Mesothelial cell of epicardium (in vitro differentiated cells): ENCODE measurements around the gene PIEZO2. TPM values are rescaled to one million over a fixed set of nuclear protein-coding genes. Genes with fewer than 3 reads are reported as not detected.

ENCODE experiments used
- DNase-seq, 2 experiments: peaks; one replicate each; pipeline ENCODE4 v3.0.0; 2021; ENCODE audit warnings: low spot score in 2 of 2; ENCODE audit not compliant: unreplicated experiment in 2 of 2
- H3K27ac Mint-ChIP-seq: 2 replicates; pipeline ENCODE4 v1.8.0; 2021; ENCODE audit warnings: mixed read lengths
- H3K27me3 Mint-ChIP-seq: 2 replicates; pipeline ENCODE4 v1.8.0; 2021; ENCODE audit warnings: low read depth, mixed read lengths
- H3K36me3 Mint-ChIP-seq: 2 replicates; pipeline ENCODE4 v1.8.0; 2021; ENCODE audit warnings: mixed read lengths
- H3K4me1 Mint-ChIP-seq: 2 replicates; pipeline ENCODE4 v1.8.0; 2021; ENCODE audit warnings: mixed read lengths
- H3K4me3 Mint-ChIP-seq: 2 replicates; pipeline ENCODE4 v1.8.0; 2021; ENCODE audit warnings: mild to moderate bottlenecking, moderate library complexity, mixed read lengths
- H3K9me3 Mint-ChIP-seq: 2 replicates; pipeline ENCODE4 v1.8.0; 2021; ENCODE audit warnings: mixed read lengths
- total RNA-seq: library from RNA; stranded (reverse); gene quantifications from 3 replicates; pipeline ENCODE4 v1.2.1, GENCODE V29; 2021
- TF ChIP-seq, protein P1 (sequence below): fragments of 200-600 bp; sonication (generic); IDR thresholded peaks from one replicate; pipeline ENCODE4 v1.5.0; 2021; ENCODE audit warnings: antibody characterized with exemption; ENCODE audit not compliant: unreplicated experiment

Gene PIEZO2
- total RNA-seq, 1 donor from 2014 or later, result 36.7 TPM

DNA sequence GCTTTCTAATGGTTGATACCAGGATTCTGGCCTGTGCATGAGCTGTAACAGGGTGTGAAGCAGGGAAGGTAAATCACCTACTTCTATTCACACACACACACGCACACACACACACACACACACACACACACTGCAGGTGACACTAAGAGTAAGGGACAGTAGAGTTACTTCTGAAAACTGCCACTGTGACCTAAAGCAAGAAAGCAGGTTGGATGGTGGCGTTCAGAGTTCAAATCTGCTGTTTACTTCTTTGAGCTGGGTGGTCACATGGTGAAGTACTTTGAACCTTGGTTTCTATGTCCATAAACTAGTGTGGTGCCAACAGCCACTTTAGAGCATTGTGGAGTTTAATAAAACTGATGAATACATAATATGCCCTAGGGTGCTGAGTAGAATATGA lies 248.0 kb downstream of the PIEZO2 start:
- H3K27ac Mint-ChIP-seq, result no peak overlapping the region
- no peaks in the 10 kb centered on the region for H3K9me3 Mint-ChIP-seq

DNA sequence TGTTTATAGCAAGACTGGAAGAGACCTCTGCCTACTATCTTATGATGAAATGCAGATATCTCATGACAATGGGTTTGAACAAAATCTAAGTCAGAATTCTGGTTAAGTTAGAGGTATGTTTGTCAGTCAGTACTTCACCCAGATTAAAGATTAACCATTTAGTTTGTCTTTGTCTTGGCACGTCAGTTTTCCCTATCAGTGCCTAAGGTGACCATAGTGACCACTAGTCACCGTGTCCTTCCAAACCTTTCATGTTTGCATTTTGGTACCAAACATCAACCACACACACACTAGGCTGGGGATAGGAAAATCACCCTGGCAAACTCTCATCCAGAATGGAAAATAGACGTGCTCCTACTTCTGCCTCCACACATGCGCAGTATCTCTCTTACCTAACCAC lies 248.9 kb downstream of the PIEZO2 start:
- Mint-ChIP-seq H3K27me3 (no peaks in the 10 kb centered on the region), H3K4me1 (peaks cover 18% of the 10 kb centered on the region), H3K27ac (no peak overlapping the region), H3K4me3 (no peak overlapping the region), H3K36me3 (peaks cover 2% of the 10 kb centered on the region), H3K9me3 (no peaks in the 10 kb centered on the region)
- DNase-seq, result no peak
- TF ChIP-seq, protein P1, sequence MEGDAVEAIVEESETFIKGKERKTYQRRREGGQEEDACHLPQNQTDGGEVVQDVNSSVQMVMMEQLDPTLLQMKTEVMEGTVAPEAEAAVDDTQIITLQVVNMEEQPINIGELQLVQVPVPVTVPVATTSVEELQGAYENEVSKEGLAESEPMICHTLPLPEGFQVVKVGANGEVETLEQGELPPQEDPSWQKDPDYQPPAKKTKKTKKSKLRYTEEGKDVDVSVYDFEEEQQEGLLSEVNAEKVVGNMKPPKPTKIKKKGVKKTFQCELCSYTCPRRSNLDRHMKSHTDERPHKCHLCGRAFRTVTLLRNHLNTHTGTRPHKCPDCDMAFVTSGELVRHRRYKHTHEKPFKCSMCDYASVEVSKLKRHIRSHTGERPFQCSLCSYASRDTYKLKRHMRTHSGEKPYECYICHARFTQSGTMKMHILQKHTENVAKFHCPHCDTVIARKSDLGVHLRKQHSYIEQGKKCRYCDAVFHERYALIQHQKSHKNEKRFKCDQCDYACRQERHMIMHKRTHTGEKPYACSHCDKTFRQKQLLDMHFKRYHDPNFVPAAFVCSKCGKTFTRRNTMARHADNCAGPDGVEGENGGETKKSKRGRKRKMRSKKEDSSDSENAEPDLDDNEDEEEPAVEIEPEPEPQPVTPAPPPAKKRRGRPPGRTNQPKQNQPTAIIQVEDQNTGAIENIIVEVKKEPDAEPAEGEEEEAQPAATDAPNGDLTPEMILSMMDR, result no peak

More for the DNA sequence above, 248.0 kb downstream of the PIEZO2 start:
- no peak overlapping the region for H3K4me3 Mint-ChIP-seq
- no peak for DNase-seq
- H3K4me1 Mint-ChIP-seq, result peaks cover 27% of the 10 kb centered on the region
- TF ChIP-seq, protein P1, result no peak
- no peaks in the 10 kb centered on the region for H3K27me3 Mint-ChIP-seq
- H3K36me3 Mint-ChIP-seq, result peaks cover 2% of the 10 kb centered on the region

DNA sequence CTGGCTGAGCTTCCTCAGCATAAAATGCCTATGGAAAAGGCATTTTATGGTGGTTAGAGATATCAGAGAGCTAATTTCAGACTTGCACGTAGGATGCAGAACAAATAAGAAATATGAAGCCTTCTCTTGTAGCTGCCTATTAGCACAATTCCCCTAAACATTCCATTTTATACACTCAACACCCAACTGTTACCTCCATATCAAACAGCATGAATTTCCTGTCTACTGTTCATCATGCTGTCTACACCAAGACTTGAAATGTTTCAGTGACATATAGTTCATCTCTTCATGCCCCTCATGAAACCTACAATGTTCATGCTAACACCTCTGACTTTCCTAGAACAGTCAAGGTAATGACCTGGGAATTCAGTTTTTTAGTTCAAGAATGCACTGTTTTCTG lies 249.9 kb downstream of the PIEZO2 start:
- H3K36me3 Mint-ChIP-seq, result peaks cover 2% of the 10 kb centered on the region
- H3K27me3 Mint-ChIP-seq, result no peaks in the 10 kb centered on the region
- H3K4me1 Mint-ChIP-seq, result peaks cover 11% of the 10 kb centered on the region
- no peak overlapping the region for H3K27ac Mint-ChIP-seq
- TF ChIP-seq, protein P1, result no peak
- no peaks in the 10 kb centered on the region for H3K9me3 Mint-ChIP-seq
- H3K4me3 Mint-ChIP-seq, result no peak overlapping the region
- no peak for DNase-seq

DNA sequence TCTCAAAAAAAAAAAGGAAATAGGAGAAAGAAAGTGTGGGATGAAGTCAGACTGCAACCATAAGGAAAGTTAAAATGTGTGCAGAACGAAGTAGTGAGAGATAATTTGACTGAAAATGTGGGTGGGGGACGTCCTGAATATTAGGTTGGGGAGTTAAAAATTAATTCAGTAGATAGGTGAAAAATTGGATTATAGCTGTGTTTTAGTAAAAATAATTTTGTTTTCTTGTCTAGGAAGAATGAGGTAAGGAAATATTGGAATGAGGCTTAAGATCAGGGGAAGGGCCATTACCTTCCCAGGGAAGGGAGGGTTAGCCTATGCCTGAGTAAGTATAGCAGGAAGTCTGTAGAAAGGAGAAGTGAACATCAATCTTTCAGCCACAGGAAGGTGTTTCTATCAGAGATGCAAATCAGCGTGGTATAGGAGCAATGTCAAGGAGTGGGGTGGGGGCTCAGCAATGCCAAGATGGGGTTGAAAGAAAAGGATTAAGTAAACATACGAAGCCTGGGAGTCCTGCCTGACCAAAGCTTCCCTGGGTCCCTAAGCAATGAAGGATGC lies 250.9 kb downstream of the PIEZO2 start:
- Mint-ChIP-seq H3K27me3 (peaks cover 1% of the 10 kb centered on the region), H3K36me3 (peaks cover 2% of the 10 kb centered on the region), H3K27ac (no peak overlapping the region), H3K9me3 (no peaks in the 10 kb centered on the region), H3K4me3 (no peak overlapping the region), H3K4me1 (peaks cover 7% of the 10 kb centered on the region)
- no peak for DNase-seq
- TF ChIP-seq, protein P1, result no peak

DNA sequence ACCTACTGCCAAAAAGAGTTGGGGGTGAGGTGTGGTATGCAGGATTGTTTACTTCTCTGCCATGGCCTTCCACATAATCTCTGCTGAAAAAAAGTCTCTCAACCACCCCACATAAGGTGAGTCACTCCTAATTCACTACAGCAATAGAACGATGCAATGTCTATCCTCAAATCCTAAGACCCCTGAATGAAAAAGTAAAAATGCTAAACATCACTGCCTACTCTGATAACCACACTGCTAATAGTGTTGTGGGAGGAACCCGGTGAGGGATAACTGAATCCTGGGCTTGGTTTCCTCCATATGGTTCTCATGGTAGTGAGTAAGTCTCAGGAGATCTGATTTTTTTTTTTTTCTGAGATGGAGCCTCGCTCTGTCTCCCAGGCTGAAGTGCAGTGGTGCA lies 252.5 kb downstream of the PIEZO2 start:
- Mint-ChIP-seq H3K36me3 (peaks cover 2% of the 10 kb centered on the region), H3K4me3 (no peak overlapping the region), H3K4me1 (peaks cover 20% of the 10 kb centered on the region), H3K27me3 (peaks cover 1% of the 10 kb centered on the region), H3K27ac (no peak overlapping the region), H3K9me3 (no peaks in the 10 kb centered on the region)
- TF ChIP-seq, protein P1, result no peak
- no peak for DNase-seq

DNA sequence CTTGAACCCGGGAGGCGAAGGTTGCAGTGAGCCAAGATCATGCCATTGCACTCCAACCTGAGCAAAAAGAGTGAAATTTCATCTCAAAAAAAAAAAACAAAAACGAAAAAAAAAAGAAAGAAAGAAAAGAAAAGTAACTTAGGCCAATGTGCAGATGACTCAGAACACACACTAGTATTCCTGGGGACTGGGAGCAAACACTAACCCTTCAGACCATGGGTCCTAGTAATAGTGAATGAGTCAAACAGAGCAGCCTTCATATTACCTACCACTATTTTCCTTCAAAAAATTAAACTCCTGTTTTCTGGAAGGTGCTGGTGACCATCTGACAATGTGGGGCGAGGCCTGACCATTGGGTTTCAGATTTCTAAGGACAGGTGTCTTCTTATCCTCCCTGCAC lies 253.4 kb downstream of the PIEZO2 start:
- Mint-ChIP-seq H3K27me3 (peaks cover 1% of the 10 kb centered on the region), H3K27ac (no peak overlapping the region), H3K36me3 (peaks cover 2% of the 10 kb centered on the region), H3K4me1 (peaks cover 20% of the 10 kb centered on the region), H3K4me3 (no peak overlapping the region), H3K9me3 (no peaks in the 10 kb centered on the region)
- TF ChIP-seq, protein P1, result no peak
- no peak for DNase-seq
